PC-9 (cell line): ENCODE measurements around the gene TMEM92. TPM values are rescaled to one million over a fixed set of nuclear protein-coding genes. Genes with fewer than 3 reads are reported as not detected.

Source experiments
- BruUV-seq: library from RNA; stranded (reverse); fragments of 400-500 nt; replicated peaks from 2 replicates; lab custom pipeline; 2021; lab: Mats Ljungman, UMichigan
- CTCF ChIA-PET: fragments of 300-600 bp; sonication (Branson Sonifier 250); formaldehyde crosslinking; loops from one replicate; lab custom pipeline; 2022; ENCODE audit warnings: antibody characterized with exemption; lab: Charles Lee
- POLR2A ChIA-PET: fragments of 300-600 bp; sonication (Branson Sonifier 250); formaldehyde crosslinking; loops from one replicate; lab custom pipeline; 2022; ENCODE audit warnings: antibody characterized with exemption; ENCODE audit not compliant: unreplicated experiment; lab: Charles Lee
- DNase-seq, 2 experiments: peaks; one replicate each; pipeline versions ENCODE4 v3.0.0 to v3.0.0-alpha.2; 2015 to 2022; ENCODE audit warnings: mixed read lengths in 1 of 2
- H2AFZ ChIP-seq: fragments of 200-600 bp; sonication (generic); 2 replicates; pipeline ENCODE4 v1.8.1; 2017; ENCODE audit warnings: antibody characterized with exemption
- H3F3A ChIP-seq: fragments of 200-600 bp; sonication (generic); 2 replicates; pipeline ENCODE4 v1.8.1; 2017; ENCODE audit warnings: antibody characterized with exemption, mild to moderate bottlenecking, low read depth; ENCODE audit not compliant: insufficient read depth
- H3K27ac ChIP-seq: fragments of 200-600 bp; sonication (generic); 2 replicates; pipeline ENCODE4 v1.6.1; 2016; ENCODE audit warnings: mixed run types
- H3K27me3 ChIP-seq: fragments of 200-600 bp; sonication (generic); 2 replicates; pipeline ENCODE4 v1.6.1; 2016; ENCODE audit warnings: low read depth, mixed run types; ENCODE audit not compliant: insufficient read depth
- H3K36me3 ChIP-seq: fragments of 200-600 bp; sonication (generic); 2 replicates; pipeline ENCODE4 v1.6.1; 2016; ENCODE audit warnings: low read depth, mixed run types
- H3K4me1 ChIP-seq: fragments of 200-600 bp; sonication (generic); replicated peaks from 2 replicates; pipeline ENCODE4 v1.6.1; 2016; ENCODE audit warnings: mixed run types; ENCODE audit not compliant: insufficient read depth
- H3K4me2 ChIP-seq: fragments of 200-600 bp; sonication (generic); 2 replicates; pipeline ENCODE4 v1.6.1; 2017; ENCODE audit warnings: mixed run types
- H3K4me3 ChIP-seq: fragments of 200-600 bp; sonication (generic); 2 replicates; pipeline ENCODE4 v1.6.1; 2016; ENCODE audit warnings: mixed run types
- H3K79me2 ChIP-seq: fragments of 200-600 bp; sonication (generic); 2 replicates; pipeline ENCODE4 v1.6.1; 2017; ENCODE audit warnings: low read depth, mixed run types
- H3K9me2 ChIP-seq: fragments of 200-600 bp; sonication (generic); 2 replicates; pipeline ENCODE4 v1.8.1; 2017; ENCODE audit warnings: mild to moderate bottlenecking; ENCODE audit not compliant: insufficient read depth
- H3K9me3 ChIP-seq: fragments of 200-600 bp; sonication (generic); 2 replicates; pipeline ENCODE4 v1.8.1; 2016; ENCODE audit warnings: low read depth; ENCODE audit not compliant: insufficient read depth
- H4K20me1 ChIP-seq: fragments of 200-600 bp; sonication (generic); 2 replicates; pipeline ENCODE4 v1.8.1; 2017; ENCODE audit not compliant: insufficient read depth
- CTCF ChIP-seq: fragments of 200-600 bp; sonication (generic); conservative IDR thresholded peaks from 2 replicates; pipeline ENCODE4 v1.6.1; 2017; ENCODE audit warnings: mixed run types, antibody characterized with exemption, mild to moderate bottlenecking, moderate library complexity
- EZH2 ChIP-seq: fragments of 200-600 bp; sonication (generic); IDR thresholded peaks from 2 replicates; pipeline ENCODE4 v1.8.0; 2017; ENCODE audit warnings: antibody characterized with exemption, low read depth
- intact Hi-C: fragments of 100-400 bp; cut with micrococcal nuclease; formaldehyde crosslinking; loops from one replicate; pipeline ENCODE4 v1.10.0; 2022; ENCODE audit not compliant: unreplicated experiment
- total RNA-seq: library from RNA; stranded (reverse); gene quantifications from 2 replicates; pipeline ENCODE4 v1.2.3, GENCODE V29; 2021

Gene TMEM92
- total RNA-seq, 1 experiment from 2014 or later: 16.6 TPM

- H3K27me3 ChIP-seq: peaks cover 29% of the 10 kb centered on the region; the same call in 1 of the 2 replicates
- no peak overlapping the region for H2AFZ ChIP-seq
- no peaks in the 10 kb centered on the region for H3K79me2 ChIP-seq
- H3F3A ChIP-seq: no peaks in the 10 kb centered on the region
- POLR2A ChIA-PET: no interaction called here
- BruUV-seq: no TSS peak
- no peak for TF ChIP-seq CTCF
- TF ChIP-seq EZH2: no peak
- no peak overlapping the region for H3K4me3 ChIP-seq
- H3K36me3 ChIP-seq: no peaks in the 10 kb centered on the region
- no peaks in the 10 kb centered on the region for H3K9me2 ChIP-seq
- CTCF ChIA-PET: no interaction called here
- H3K9me3 ChIP-seq: no peaks in the 10 kb centered on the region
- intact Hi-C loops: no loop called here
- no peaks in the 10 kb centered on the region for H4K20me1 ChIP-seq
- H3K27ac ChIP-seq: no peak overlapping the region
- H3K4me1 ChIP-seq: no peaks in the 10 kb centered on the region
- no peak for DNase-seq
- no peak overlapping the region for H3K4me2 ChIP-seq
These were observed 42.9 kb downstream of the TMEM92 start for GRCh38 chr17:50317121-50317520.

GRCh38 chr17:50318501-50319285, 44.4 kb downstream of the TMEM92 start:
- no peaks in the 10 kb centered on the region for H4K20me1 ChIP-seq
- no peak overlapping the region for H3K4me2 ChIP-seq
- no peak for TF ChIP-seq EZH2
- TF ChIP-seq CTCF: no peak
- no peaks in the 10 kb centered on the region for H3F3A ChIP-seq
- DNase-seq: no peak
- H3K9me2 ChIP-seq: no peaks in the 10 kb centered on the region
- H3K79me2 ChIP-seq: no peaks in the 10 kb centered on the region
- H2AFZ ChIP-seq: no peak overlapping the region
- no TSS peak for BruUV-seq
- no peak overlapping the region for H3K27ac ChIP-seq
- POLR2A ChIA-PET: no interaction called here
- peaks cover 23% of the 10 kb centered on the region; the same call in 1 of the 2 replicates for H3K27me3 ChIP-seq
- intact Hi-C loops: no loop called here
- H3K36me3 ChIP-seq: no peaks in the 10 kb centered on the region
- no peaks in the 10 kb centered on the region for H3K4me1 ChIP-seq
- no peaks in the 10 kb centered on the region for H3K9me3 ChIP-seq
- H3K4me3 ChIP-seq: no peak overlapping the region
- CTCF ChIA-PET: no interaction called here

GRCh38 chr17:50319306-50320004, 45.2 kb downstream of the TMEM92 start:
- Histone ChIP-seq H2AFZ (no peak overlapping the region), H3K4me1 (no peaks in the 10 kb centered on the region), H3K36me3 (no peaks in the 10 kb centered on the region), H3K4me3 (no peak overlapping the region), H3K79me2 (no peaks in the 10 kb centered on the region), H3K9me3 (no peaks in the 10 kb centered on the region), H3K9me2 (no peaks in the 10 kb centered on the region), H3K27me3 (peaks cover 15% of the 10 kb centered on the region; the same call in 1 of the 2 replicates), H3K27ac (no peak overlapping the region), H3K4me2 (no peak overlapping the region), H4K20me1 (no peaks in the 10 kb centered on the region), H3F3A (no peaks in the 10 kb centered on the region)
- ChIA-PET CTCF (interaction anchor here (0.6 kb wide), 1 partner anchor 29 kb away, joined by 7 read pairs; no protein-coding TSS in a partner anchor), POLR2A (interaction anchor here (0.6 to 0.7 kb wide), 2 partner anchors 70 to 166 kb away, joined by 3 to 5 read pairs; no protein-coding TSS in a partner anchor)
- TF ChIP-seq CTCF (no peak), EZH2 (no peak)
- BruUV-seq: no TSS peak
- intact Hi-C loops: no loop called here
- no peak for DNase-seq
